GM18909 (cell line): ENCODE data around the gene BNC1.

Experiments
- ATAC-seq: cut with Tn5 transposase; IDR thresholded peaks from one replicate; pipeline ENCODE4 v1.9.1; 2021; ENCODE audit warnings: mild to moderate bottlenecking; ENCODE audit not compliant: unreplicated experiment, poor library complexity

The BNC1 gene

GRCh38 chr15:83300826-83301225 lies 16.4 kb upstream of the BNC1 start:
- no peak for ATAC-seq

- ATAC-seq: no peak
Observed at GRCh38 chr15:83299462-83299861, 15.0 kb upstream of the BNC1 start.

GRCh38 chr15:83295417-83295816 lies 11.0 kb upstream of the BNC1 start:
- ATAC-seq: no peak

GRCh38 chr15:83293201-83293600 lies 8.7 kb upstream of the BNC1 start:
- ATAC-seq: no peak

- no peak for ATAC-seq
Observed at GRCh38 chr15:83292317-83292716, 7.9 kb upstream of the BNC1 start.

- ATAC-seq: no peak
Observed at GRCh38 chr15:83290236-83290635, 5.8 kb upstream of the BNC1 start.

- ATAC-seq: no peak
Observed at GRCh38 chr15:83289160-83289559, 4.7 kb upstream of the BNC1 start.

- no peak for ATAC-seq
Observed at GRCh38 chr15:83288381-83288801, 3.9 kb upstream of the BNC1 start.

- ATAC-seq: no peak
Observed at GRCh38 chr15:83287541-83288027, 3.1 kb upstream of the BNC1 start.

- no peak for ATAC-seq
Observed at GRCh38 chr15:83285979-83286553, 1.6 kb upstream of the BNC1 start.

GRCh38 chr15:83285284-83285978 lies 967 bp upstream of the BNC1 start:
- no peak for ATAC-seq

GRCh38 chr15:83283813-83284558 lies 478 bp downstream of the BNC1 start:
- no peak for ATAC-seq

GRCh38 chr15:83283138-83283812 lies 1.2 kb downstream of the BNC1 start:
- no peak for ATAC-seq

- ATAC-seq: no peak
Observed at GRCh38 chr15:83282776-83283137, 1.7 kb downstream of the BNC1 start.

GRCh38 chr15:83282141-83282540 lies 2.3 kb downstream of the BNC1 start:
- no peak for ATAC-seq

GRCh38 chr15:83278191-83278590 lies 6.3 kb downstream of the BNC1 start:
- ATAC-seq: no peak

- no peak for ATAC-seq
Observed at GRCh38 chr15:83276661-83277060, 7.8 kb downstream of the BNC1 start.

GRCh38 chr15:83275412-83275811 lies 9.1 kb downstream of the BNC1 start:
- no peak for ATAC-seq

GRCh38 chr15:83270176-83270575 lies 14.3 kb downstream of the BNC1 start:
- no peak for ATAC-seq

GRCh38 chr15:83268147-83268546 lies 16.3 kb downstream of the BNC1 start:
- no peak for ATAC-seq
